Caco-2 (cell line): ENCODE measurements around the gene VPS45. TPM values are rescaled to one million over a fixed set of nuclear protein-coding genes. Genes with fewer than 3 reads are reported as not detected.

Experiments
- BruUV-seq: library from RNA; stranded (reverse); fragments of 400-500 nt; replicated peaks from 2 replicates; lab custom pipeline; 2021; lab: Mats Ljungman, UMichigan
- CTCF ChIA-PET: fragments of 300-600 bp; sonication (Branson Sonifier 250); formaldehyde crosslinking; loops from one replicate; lab custom pipeline; 2022; ENCODE audit warnings: antibody characterized with exemption; lab: Charles Lee
- POLR2A ChIA-PET: fragments of 300-600 bp; sonication (Branson Sonifier 250); formaldehyde crosslinking; loops from one replicate; lab custom pipeline; 2022; ENCODE audit warnings: antibody characterized with exemption; lab: Charles Lee
- DNase-seq, 2 experiments: peaks; one replicate each; pipeline versions ENCODE4 v3.0.0 to v3.0.0-alpha.2; 2020 to 2022
- H3K27me3 ChIP-seq: replicated peaks from 2 replicates; pipeline ENCODE4 v1.6.0; 2011; ENCODE audit warnings: low read length; ENCODE audit not compliant: control insufficient read depth, insufficient read depth
- H3K36me3 ChIP-seq: 2 replicates; pipeline ENCODE4 v1.5.1; 2011; ENCODE audit warnings: low read length; ENCODE audit not compliant: control insufficient read depth, insufficient read depth
- H3K4me1 ChIP-seq: fragments of 250-450 bp; sonication (Bioruptor Pico); 2 replicates; pipeline ENCODE4 v1.5.1; 2020; ENCODE audit warnings: mild to moderate bottlenecking
- H3K4me3 ChIP-seq: 2 replicates; pipeline ENCODE4 v1.5.1; 2011; ENCODE audit warnings: low read depth, mild to moderate bottlenecking, control low read depth, low read length
- H3K9me3 ChIP-seq: fragments of 250-450 bp; sonication (Bioruptor Pico); 2 replicates; pipeline ENCODE4 v1.5.1; 2020; ENCODE audit warnings: mild to moderate bottlenecking, moderate library complexity
- H3K27ac Mint-ChIP-seq: one replicate; pipeline ENCODE4 v1.8.0; 2022; ENCODE audit warnings: mixed read lengths; ENCODE audit not compliant: unreplicated experiment
- H3K27me3 Mint-ChIP-seq: one replicate; pipeline ENCODE4 v1.8.0; 2022; ENCODE audit warnings: mixed read lengths; ENCODE audit not compliant: insufficient read depth, unreplicated experiment
- H3K36me3 Mint-ChIP-seq: one replicate; pipeline ENCODE4 v1.8.0; 2022; ENCODE audit warnings: mild to moderate bottlenecking, mixed read lengths; ENCODE audit not compliant: insufficient read depth, unreplicated experiment
- H3K4me1 Mint-ChIP-seq: one replicate; pipeline ENCODE4 v1.8.0; 2022; ENCODE audit warnings: low read depth, mixed read lengths; ENCODE audit not compliant: unreplicated experiment
- H3K4me3 Mint-ChIP-seq: one replicate; pipeline ENCODE4 v1.8.0; 2022; ENCODE audit warnings: mild to moderate bottlenecking, moderate library complexity, mixed read lengths; ENCODE audit not compliant: unreplicated experiment
- H3K9me3 Mint-ChIP-seq: one replicate; pipeline ENCODE4 v1.8.0; 2022; ENCODE audit warnings: mixed read lengths; ENCODE audit not compliant: unreplicated experiment
- CTCF ChIP-seq, 2 experiments: fragments of 200-600 bp in 1 of 2; IDR thresholded peaks; 1 replicate in 1 of 2; 2 replicates in 1 of 2; pipeline versions ENCODE4 v1.5.1 to v1.8.0; 2011 to 2022; ENCODE audit warnings: antibody characterized with exemption in 1 of 2, control low read depth in 1 of 2, inconsistent platforms in 1 of 2, low read depth in 1 of 2, low read length in 1 of 2, mild to moderate bottlenecking in 1 of 2, moderate library complexity in 1 of 2; ENCODE audit not compliant: insufficient read depth in 1 of 2, severe bottlenecking in 1 of 2, unreplicated experiment in 1 of 2
- intact Hi-C: fragments of 100-400 bp; cut with micrococcal nuclease; formaldehyde crosslinking; loops from one replicate; pipeline ENCODE4 v1.10.0; 2022; ENCODE audit not compliant: unreplicated experiment
- total RNA-seq: library from RNA; stranded (reverse); gene quantifications from 2 replicates; pipeline ENCODE4 v1.2.3, GENCODE V29; 2022

The VPS45 gene
- total RNA-seq, 1 experiment from 2014 or later = 19.8 TPM

GRCh38 chr1:150138044-150138443, 70.5 kb downstream of the VPS45 start:
- Histone ChIP-seq H3K27me3 (no peaks in the 10 kb centered on the region), H3K4me1 (no peaks in the 10 kb centered on the region), H3K4me3 (no peak overlapping the region), H3K36me3 (no peaks in the 10 kb centered on the region), H3K9me3 (no peaks in the 10 kb centered on the region)
- ChIA-PET CTCF (interaction anchor here (0.5 kb wide), 1 partner anchor 348 kb away, joined by 4 read pairs; no protein-coding TSS in a partner anchor), POLR2A (no interaction called here)
- no TSS peak for BruUV-seq
- no peak for DNase-seq
- no peak overlapping the region for H3K27ac Mint-ChIP-seq
- H3K4me3 Mint-ChIP-seq = no peak overlapping the region
- intact Hi-C loops = no loop called here
- H3K9me3 Mint-ChIP-seq = no peaks in the 10 kb centered on the region
- H3K4me1 Mint-ChIP-seq = no peaks in the 10 kb centered on the region
- H3K27me3 Mint-ChIP-seq = no peaks in the 10 kb centered on the region
- TF ChIP-seq CTCF (IDR thresholded peaks at IDR 0.05; ENCODE audit: insufficient read depth in 1 of 2, low read depth in 1 of 2, low read length in 1 of 2, severe bottlenecking in 1 of 2, unreplicated experiment in 1 of 2) = no peak
- H3K36me3 Mint-ChIP-seq = no peaks in the 10 kb centered on the region

DNA sequence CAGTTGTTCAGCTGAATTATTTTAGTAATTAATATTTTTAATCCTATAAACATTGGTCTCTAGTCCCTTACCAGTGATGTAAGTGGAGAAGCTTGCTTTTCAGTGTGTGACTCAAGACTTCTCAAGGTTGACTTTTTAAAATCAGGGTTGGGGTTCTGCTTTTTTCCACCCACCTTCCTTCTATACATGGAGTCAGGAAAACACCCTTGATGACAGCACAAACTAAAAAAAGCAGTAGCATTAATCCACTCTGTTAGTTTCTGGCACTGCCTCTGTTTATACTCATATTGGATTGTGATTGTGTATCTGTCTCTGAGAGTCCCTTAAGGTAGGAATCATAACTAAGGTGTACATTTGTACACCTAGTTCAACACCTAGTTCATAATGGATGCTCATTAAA, 73.9 kb downstream of the VPS45 start:
- BruUV-seq = no TSS peak
- Mint-ChIP-seq H3K27ac (no peak overlapping the region), H3K4me1 (no peaks in the 10 kb centered on the region), H3K4me3 (no peak overlapping the region), H3K27me3 (no peaks in the 10 kb centered on the region), H3K9me3 (no peaks in the 10 kb centered on the region), H3K36me3 (no peaks in the 10 kb centered on the region)
- POLR2A ChIA-PET = no interaction called here
- Histone ChIP-seq H3K27me3 (no peaks in the 10 kb centered on the region), H3K4me3 (no peak overlapping the region), H3K36me3 (no peaks in the 10 kb centered on the region), H3K4me1 (no peaks in the 10 kb centered on the region), H3K9me3 (no peaks in the 10 kb centered on the region)
- no peak for DNase-seq
- no peak for TF ChIP-seq CTCF (IDR thresholded peaks at IDR 0.05; ENCODE audit: insufficient read depth in 1 of 2, low read depth in 1 of 2, low read length in 1 of 2, severe bottlenecking in 1 of 2, unreplicated experiment in 1 of 2)
- intact Hi-C loops = no loop called here
- CTCF ChIA-PET = no interaction called here

- no peak overlapping the region for H3K27ac Mint-ChIP-seq
- H3K9me3 Mint-ChIP-seq = no peaks in the 10 kb centered on the region
- CTCF ChIA-PET = no interaction called here
- no peaks in the 10 kb centered on the region for H3K36me3 Mint-ChIP-seq
- H3K4me3 Mint-ChIP-seq = no peak overlapping the region
- Histone ChIP-seq H3K36me3 (no peaks in the 10 kb centered on the region), H3K4me3 (no peak overlapping the region), H3K9me3 (no peaks in the 10 kb centered on the region), H3K4me1 (no peaks in the 10 kb centered on the region), H3K27me3 (no peaks in the 10 kb centered on the region)
- no peaks in the 10 kb centered on the region for H3K27me3 Mint-ChIP-seq
- DNase-seq = no peak
- intact Hi-C loops = no loop called here
- POLR2A ChIA-PET = no interaction called here
- no peaks in the 10 kb centered on the region for H3K4me1 Mint-ChIP-seq
- TF ChIP-seq CTCF (IDR thresholded peaks at IDR 0.05; ENCODE audit: insufficient read depth in 1 of 2, low read depth in 1 of 2, low read length in 1 of 2, severe bottlenecking in 1 of 2, unreplicated experiment in 1 of 2) = no peak
- no TSS peak for BruUV-seq
These were observed 74.5 kb downstream of the VPS45 start for GRCh38 chr1:150142083-150142482.
